Heart left ventricle (tissue), 13 donors: Measurements from ENCODE around the gene SUSD4.

Experiments
- POLR2A ChIP-seq, 2 donors: fragments of 450-650 bp; IDR thresholded peaks; one replicate each; pipeline ENCODE4 v1.6.1; 2017; ENCODE audit warnings: antibody characterized with exemption in 2 of 2, mild to moderate bottlenecking in 2 of 2, moderate library complexity in 2 of 2
- TF ChIP-seq, protein P1 (sequence below), 12 donors: fragments of 200-600 bp; sonication (generic) in 4 of 12; IDR thresholded peaks; one replicate each; pipeline versions ENCODE4 v1.5.0 to v1.8.0; 2018 to 2022; ENCODE audit warnings: antibody characterized with exemption in 12 of 12, mild to moderate bottlenecking in 5 of 12
- donor health status: ischemic (EF 13 %, LVEDD 7.1; RV severe dilation, severe dysfunction).
- donor health status: DM: no; HTN: yes; CAD: no.
- donor health status: DM: no; HTN: no; CAD: no.
- donor health status: ischemic (EF 25% LVEDD 6.9; RV normal size, moderate dysfunction).
- donor health status: ischemic (EF 25% LVEDD 5.7; RV mildly dilated, moderate dysfunction).
- donor health status: ischemic (EF 35%, LVEDD 5.7; RV mildly dilated, moderate dysfunction).
- donor health status: nonischemic (EF 11% LVEDD 7.7; RV severe dilation, severe dysfunction).
- donor health status: DM: yes; HTN: yes; CAD: no.
- donor health status: PGD.
- donor health status: ischemic (EF 29% LVEDD 5.4; RV normal size, mild dysfunction).
- donor health status: nonischemic (EF 23%, LVEDD 6.1; RV moderate dilation, normal function).

DNA sequence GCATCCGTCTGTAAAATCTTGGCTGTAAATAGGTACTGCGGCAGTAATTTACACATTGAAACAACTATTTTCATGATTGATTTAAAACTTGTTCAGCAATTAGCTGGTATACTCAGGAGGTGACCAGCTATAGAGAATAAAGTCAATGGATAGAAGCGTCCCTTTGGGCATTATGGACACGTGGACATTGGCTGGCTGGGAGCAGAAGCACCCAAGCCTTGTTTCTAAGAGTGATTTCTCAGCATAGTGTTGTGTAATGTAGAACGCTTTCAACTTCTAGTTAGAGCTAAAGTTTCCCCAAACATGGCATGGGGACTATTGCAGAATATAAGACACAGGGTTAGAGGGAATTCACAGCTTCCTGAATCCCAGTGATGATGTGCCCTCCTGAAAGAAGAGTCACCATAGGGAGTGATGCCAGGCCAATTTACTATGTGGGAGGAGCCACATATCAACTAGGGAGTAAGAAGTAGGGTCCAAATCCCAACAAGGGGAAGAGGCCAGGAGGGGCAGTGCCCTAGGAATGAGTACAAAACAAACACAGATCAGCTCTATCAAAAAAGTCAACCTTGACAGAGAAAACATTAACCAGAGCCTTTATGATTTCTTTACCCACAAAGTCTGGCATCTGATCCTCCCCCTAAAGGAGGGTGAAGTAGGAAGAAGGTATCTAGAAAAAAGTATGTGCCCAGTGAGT lies 92.7 kb downstream of the SUSD4 start:
- TF ChIP-seq, protein P1, sequence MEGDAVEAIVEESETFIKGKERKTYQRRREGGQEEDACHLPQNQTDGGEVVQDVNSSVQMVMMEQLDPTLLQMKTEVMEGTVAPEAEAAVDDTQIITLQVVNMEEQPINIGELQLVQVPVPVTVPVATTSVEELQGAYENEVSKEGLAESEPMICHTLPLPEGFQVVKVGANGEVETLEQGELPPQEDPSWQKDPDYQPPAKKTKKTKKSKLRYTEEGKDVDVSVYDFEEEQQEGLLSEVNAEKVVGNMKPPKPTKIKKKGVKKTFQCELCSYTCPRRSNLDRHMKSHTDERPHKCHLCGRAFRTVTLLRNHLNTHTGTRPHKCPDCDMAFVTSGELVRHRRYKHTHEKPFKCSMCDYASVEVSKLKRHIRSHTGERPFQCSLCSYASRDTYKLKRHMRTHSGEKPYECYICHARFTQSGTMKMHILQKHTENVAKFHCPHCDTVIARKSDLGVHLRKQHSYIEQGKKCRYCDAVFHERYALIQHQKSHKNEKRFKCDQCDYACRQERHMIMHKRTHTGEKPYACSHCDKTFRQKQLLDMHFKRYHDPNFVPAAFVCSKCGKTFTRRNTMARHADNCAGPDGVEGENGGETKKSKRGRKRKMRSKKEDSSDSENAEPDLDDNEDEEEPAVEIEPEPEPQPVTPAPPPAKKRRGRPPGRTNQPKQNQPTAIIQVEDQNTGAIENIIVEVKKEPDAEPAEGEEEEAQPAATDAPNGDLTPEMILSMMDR (IDR thresholded peaks at IDR 0.05) = no peak
- no peak for TF ChIP-seq POLR2A (IDR thresholded peaks at IDR 0.05)
